ENCODE results near the gene NOX3.
"Not testable (repeated sequence)": the region's sequence is repeated elsewhere in the genome, so short reads cannot be mapped to it uniquely, and the experiment has no call there.

The NOX3 gene

DNA sequence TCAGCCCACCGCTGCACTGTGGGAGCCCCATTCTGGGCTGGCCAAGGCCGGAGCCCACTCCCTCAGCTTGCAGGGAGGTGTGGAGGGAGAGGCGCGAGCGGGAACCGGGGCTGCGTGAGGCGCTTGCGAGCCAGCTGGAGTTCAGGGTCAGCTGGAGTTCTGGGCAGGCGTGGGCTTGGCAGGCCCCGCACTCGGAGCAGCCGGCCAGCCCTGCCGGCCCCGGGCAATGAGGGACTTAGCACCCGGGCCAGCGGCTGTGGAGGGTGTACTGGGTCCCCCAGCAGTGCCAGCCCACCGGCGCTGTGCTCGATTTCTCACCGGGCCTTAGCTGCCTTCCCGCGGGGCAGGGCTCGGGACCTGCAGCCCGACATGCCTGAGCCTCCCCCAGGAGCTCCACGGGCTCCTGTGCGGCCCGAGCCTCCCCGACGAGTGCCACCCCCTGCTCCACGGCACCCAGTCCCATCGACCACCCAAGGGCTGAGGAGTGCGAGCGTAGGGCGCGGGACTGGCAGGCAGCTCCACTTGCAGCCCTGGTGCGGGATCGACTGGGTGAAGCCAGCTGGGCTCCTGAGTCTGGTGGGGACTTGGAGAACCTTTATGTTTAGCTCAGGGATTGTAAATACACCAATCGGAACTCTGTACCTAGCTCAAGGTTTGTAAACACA lies 92.5 kb downstream of the NOX3 start:
- not testable (repeated sequence) for DNase-seq

DNA sequence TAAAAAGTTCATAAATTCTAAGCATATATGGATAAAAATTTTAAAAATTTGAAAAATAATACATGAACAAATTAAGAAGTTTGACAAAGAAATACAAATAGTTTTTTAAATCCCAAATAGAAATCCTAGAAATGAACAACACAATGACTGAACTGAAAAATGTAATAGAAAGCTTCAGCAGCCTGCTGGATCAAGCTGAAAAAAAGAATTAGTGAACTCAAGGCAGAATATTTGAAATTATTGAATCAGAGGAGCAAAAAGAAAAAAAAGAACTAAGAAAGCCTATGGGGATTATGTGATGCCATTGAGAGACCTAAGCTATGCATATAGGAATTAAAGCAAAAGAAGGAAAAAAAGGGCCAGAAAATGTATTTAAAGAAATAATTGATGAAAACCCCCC lies 101.5 kb downstream of the NOX3 start:
- no peak for DNase-seq

DNA sequence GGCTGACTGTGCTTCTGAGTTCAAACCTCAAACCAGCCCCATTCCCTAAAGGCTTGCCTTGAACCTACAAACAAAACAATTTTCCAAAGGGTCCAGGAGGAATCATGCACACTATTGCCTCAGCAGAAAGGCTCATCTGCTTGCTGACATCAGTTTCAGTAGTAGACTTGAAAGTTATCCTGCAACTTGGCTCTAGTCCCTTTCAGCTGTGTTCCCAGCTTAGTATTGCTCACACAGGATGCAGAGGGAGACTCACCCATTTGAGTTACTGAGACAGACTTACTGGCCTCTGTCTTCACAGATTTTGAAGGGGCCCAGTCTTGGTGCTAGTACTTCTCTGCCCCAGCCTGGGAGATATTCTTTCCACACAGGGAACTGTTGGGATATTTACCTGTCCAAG lies 102.8 kb downstream of the NOX3 start:
- DNase-seq, result peak; percentile 13

DNA sequence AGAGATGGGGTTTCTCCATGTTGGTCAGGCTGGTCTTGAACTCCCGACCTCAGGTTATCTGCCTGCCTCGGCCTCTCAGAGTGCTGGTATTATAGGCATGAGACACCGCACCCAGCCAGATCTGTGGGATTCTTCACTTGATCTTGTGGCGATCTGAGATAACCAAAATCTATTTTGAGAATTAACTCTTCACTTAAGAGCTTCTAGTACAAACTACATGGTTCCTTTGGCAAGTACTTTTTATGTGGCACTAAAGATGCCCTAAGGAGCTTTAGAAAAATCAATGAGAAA lies 103.6 kb downstream of the NOX3 start:
- DNase-seq, result no peak

DNA sequence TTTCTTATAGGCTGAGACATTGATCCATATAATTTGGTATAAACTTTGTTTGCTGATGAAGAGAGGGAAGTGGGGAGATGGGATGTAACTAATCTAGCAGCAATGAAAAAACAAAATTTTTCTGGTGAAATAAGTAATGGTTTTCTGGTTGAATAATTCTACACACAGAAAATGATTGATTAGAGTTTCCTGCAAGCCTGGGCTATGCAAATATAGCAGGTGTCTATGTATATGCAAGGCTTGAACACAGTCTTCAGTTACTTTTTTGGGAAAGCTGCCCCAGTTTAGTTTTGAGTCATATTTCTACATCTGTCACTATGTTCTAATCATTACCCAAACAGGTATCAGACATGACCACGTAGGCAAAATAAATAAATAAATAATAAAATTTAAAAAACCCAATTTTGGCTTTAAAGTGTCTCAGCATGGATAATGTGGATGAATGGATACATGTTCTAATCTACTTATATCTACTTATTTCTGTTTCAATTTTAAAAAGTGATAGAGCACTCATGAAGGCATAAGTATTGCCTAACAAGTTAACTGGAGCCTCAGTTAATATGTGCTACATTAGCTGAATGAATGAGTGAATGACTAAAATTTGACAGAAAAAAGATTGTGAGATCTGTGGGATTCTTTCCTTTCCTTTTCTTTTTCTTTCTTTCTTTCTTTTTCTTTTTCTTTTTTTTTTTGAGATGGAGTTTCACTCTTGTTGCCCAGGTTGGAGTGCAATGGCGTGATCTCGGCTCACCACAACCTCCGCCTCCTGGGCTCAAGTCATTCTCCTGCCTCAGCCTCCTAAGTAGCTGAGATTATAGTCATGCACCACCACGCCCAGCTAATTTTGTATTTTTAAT lies 104.1 kb downstream of the NOX3 start:
- no peak for DNase-seq

DNA sequence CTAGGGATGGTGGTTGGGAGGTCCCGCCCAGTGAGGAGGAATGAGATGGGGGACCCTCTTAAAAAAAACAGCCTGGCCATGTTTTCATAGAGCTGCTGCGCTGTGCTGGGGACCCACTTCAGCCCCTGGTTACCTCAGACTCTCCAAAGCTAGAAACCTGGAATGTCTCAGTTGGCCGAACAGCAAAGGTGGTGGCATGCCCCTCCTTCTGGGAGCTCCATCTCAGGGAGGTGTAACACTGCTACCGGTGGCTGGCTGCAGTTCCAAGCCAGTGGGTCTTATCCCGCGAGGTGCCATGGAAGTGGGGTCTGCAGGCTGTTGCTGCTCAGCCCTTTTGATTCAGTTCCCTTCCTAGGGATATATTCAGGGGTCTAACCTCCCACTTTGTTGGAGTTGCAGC lies 105.7 kb downstream of the NOX3 start:
- DNase-seq, result no peak

DNA sequence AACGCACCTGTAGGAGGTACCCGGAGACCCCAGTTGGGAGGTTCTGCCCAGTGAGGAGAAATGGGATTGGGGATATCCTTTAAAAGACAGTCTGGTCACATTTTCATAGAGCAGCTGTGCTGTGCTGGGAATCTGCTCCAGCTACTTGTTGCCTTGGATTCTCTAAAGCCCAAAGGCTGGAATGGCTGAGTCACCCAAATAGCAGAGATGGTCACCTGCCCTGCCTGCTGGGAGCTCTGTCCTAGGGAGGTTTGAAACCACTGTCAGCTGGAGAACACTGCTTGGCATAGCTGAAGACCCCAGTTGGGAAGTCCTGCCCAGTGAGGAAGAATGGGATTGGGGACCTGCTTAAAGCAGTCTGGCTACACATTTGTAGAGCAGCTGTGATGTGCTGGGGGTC lies 106.5 kb downstream of the NOX3 start:
- no peak for DNase-seq

DNA sequence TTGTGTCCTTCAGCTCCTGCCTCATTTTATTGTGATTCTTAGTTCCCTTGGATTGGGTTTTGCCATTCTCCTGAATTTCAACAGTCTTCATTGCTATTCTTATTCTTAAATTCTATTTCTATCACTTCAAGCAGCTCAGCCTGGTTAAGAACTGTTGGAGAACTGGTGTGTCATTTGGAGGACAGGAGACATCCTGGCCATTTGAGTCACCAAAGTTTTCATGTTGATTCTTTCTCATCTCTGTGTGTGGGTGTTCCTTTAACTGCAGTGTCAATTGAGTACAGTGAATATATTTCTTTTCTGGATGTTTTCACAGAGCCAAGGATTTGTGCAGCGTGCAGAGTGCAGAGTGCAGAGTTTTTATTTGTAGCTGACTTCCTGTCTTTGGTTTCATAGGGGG lies 107.8 kb downstream of the NOX3 start:
- no peak for DNase-seq

DNA sequence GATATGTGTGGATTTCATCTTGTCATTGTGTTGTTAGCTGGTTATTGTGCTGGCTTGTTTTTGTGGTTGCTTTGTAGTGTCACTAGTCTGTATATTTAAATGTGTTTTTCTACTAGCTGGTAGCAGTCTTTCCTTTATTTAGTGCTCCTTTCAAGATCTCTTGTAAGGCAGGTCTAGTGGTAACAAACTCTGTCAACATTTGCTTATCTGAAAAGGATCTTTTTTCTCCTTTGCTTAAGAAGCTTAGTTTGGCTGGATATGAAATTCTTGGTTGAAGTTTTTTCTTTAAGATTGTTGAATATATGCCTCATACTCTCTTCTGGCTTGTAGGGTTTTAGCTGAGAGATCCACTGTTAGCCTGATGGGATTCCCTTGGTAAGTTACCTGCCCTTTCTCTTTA lies 108.7 kb downstream of the NOX3 start:
- DNase-seq, result no peak
